Activated T-cell treated with anti-CD3 and anti-CD28 coated beads, Interleukin-2, amount 50 U/mL, for 4 hours (primary cell): ENCODE results near the gene CPTP. TPM values are rescaled to one million over a fixed set of nuclear protein-coding genes. Genes with fewer than 3 reads are reported as not detected.
A peak's percentile ranks its signal among the peaks of the same experiment; 100 is the strongest.

Experiments
- ATAC-seq, 2 donors: fragments of 200-7000 bp; cut with Tn5 transposase; one replicate each; pipeline ENCODE4 v1.10.0; 2021
- DNase-seq: peaks from one replicate; pipeline ENCODE4 v3.0.0-alpha.2; 2020
- H3K27me3 Mint-ChIP-seq: one replicate; pipeline ENCODE4 v1.8.0; 2021; ENCODE audit warnings: low read depth, mixed read lengths
- H3K36me3 Mint-ChIP-seq: one replicate; pipeline ENCODE4 v1.8.0; 2022; ENCODE audit warnings: mixed read lengths; ENCODE audit not compliant: insufficient read depth
- H3K4me1 Mint-ChIP-seq: one replicate; pipeline ENCODE4 v1.8.0; 2021; ENCODE audit warnings: low read depth, mixed read lengths
- H3K4me3 Mint-ChIP-seq: one replicate; pipeline ENCODE4 v1.8.0; 2021; ENCODE audit warnings: mild to moderate bottlenecking, moderate library complexity, mixed read lengths
- H3K9me3 Mint-ChIP-seq: one replicate; pipeline ENCODE4 v1.8.0; 2021; ENCODE audit warnings: mixed read lengths
- total RNA-seq, 3 donors: library from RNA; stranded (reverse); gene quantifications; one replicate each; pipeline ENCODE4 v1.2.1, GENCODE V29; 2021

CPTP gene
- total RNA-seq, 3 donors from 2014 or later: 16.0 to 18.4 (median 18.1) TPM

GRCh38 chr1:1286313-1287261 is 38.0 kb upstream of the CPTP start:
- no peaks in the 10 kb centered on the region for H3K27me3 Mint-ChIP-seq
- no peaks in the 10 kb centered on the region for H3K4me1 Mint-ChIP-seq
- no peak for ATAC-seq
- H3K4me3 Mint-ChIP-seq: no peak overlapping the region
- no peak for DNase-seq
- no peaks in the 10 kb centered on the region for H3K9me3 Mint-ChIP-seq
- no peaks in the 10 kb centered on the region for H3K36me3 Mint-ChIP-seq

DNA sequence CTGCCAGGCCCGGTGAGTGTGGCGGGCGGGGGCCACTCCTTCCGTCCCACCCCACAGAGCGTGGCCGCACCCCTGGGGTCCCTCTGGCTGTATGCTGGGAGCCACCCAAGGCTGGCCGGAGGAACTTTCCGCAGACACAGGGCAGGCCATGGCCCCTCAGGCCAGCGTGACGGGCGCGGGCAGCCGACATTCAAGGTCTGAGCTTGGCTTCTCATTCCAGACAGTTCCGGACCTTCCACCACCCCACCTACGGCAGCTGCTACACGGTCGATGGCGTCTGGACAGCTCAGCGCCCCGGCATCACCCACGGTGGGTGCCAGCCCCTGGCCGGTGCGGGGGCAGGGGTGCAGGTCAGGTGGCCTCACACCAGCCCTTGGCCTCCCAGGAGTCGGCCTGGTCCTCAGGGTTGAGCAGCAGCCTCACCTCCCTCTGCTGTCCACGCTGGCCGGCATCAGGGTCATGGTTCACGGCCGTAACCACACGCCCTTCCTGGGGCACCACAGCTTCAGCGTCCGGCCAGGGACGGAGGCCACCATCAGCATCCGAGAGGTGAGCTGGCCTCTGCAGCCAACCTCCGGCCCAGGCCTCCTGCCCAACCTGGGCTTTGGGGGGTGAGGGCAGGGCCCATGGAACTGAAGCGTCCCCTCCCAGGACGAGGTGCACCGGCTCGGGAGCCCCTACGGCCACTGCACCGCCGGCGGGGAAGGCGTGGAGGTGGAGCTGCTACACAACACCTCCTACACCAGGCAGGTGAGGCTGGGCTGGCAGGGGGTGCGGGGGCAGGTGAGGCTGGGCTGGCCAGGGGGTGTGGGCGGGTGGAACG is 37.1 kb upstream of the CPTP start:
- Mint-ChIP-seq H3K4me1 (peaks cover 2% of the 10 kb centered on the region), H3K36me3 (no peaks in the 10 kb centered on the region), H3K4me3 (no peak overlapping the region), H3K27me3 (no peaks in the 10 kb centered on the region), H3K9me3 (no peaks in the 10 kb centered on the region)
- DNase-seq: no peak
- no peak for ATAC-seq

- H3K9me3 Mint-ChIP-seq: no peaks in the 10 kb centered on the region
- ATAC-seq (peak in 1 of 2 donors; percentile 49), DNase-seq (peak; percentile 59)
- H3K4me1 Mint-ChIP-seq: peaks cover 2% of the 10 kb centered on the region
- H3K27me3 Mint-ChIP-seq: no peaks in the 10 kb centered on the region
- no peaks in the 10 kb centered on the region for H3K36me3 Mint-ChIP-seq
- no peak overlapping the region for H3K4me3 Mint-ChIP-seq
These were observed 34.3 kb upstream of the CPTP start for GRCh38 chr1:1290238-1290731.

DNA sequence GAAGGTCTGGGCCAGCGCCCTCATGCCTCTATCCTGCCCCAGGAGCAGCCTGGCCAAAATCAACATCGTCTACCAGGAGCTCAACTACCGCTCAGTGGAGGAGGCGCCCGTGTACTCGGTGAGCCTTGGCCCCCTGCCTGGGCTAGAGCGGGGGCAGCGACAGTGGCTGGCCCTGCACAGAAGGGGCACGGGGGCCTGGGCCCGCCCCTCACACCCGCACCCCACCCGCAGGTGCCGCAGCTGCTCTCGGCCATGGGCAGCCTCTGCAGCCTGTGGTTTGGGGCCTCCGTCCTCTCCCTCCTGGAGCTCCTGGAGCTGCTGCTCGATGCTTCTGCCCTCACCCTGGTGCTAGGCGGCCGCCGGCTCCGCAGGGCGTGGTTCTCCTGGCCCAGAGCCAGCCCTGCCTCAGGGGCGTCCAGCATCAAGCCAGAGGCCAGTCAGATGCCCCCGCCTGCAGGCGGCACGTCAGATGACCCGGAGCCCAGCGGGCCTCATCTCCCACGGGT is 33.5 kb upstream of the CPTP start:
- no peak overlapping the region for H3K4me3 Mint-ChIP-seq
- peaks cover 2% of the 10 kb centered on the region for H3K4me1 Mint-ChIP-seq
- H3K9me3 Mint-ChIP-seq: no peaks in the 10 kb centered on the region
- DNase-seq (no peak), ATAC-seq (no peak)
- no peaks in the 10 kb centered on the region for H3K36me3 Mint-ChIP-seq
- no peaks in the 10 kb centered on the region for H3K27me3 Mint-ChIP-seq

DNA sequence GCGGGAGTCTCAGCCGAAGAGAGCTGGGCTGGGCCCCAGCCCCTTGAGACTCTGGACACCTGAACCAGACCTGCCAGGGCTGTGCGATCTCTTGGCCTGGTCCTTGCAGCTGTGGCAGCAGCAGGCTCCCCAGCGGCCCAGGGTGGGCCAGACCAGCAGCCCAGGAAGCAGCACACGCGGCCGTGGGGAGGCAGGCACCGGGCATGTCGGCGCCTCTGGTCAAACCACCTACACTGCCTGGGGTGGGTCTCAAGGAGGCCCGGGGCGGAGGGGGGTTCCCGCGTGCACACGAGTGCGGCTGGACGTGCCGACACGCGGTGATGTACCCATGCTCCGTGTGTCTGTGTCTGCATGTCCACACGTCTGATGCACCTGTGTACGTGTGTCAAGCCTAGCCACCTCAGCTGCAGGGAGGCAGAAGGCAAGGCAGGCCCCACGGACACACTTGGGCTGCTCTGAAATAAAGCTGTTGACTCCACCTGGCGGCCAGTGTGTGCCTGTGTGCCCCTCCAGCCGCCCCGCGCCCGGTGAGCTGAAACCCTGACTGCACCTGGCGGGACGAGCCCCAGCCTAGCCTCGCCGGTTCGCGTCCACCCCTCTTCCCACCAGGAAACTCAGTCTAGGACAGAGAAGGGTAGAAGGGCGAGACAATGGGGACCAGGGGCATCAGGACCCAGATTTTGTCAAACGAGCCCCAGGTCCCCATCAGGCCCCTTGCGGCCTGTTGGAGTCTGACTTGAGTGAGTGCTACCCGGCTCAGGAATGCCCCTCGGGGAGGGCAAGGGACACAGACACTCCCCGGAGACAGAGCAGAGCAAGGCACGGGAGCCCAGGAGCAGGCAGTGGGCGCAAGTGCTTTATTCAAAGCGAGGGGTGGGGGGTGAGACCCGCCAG is 32.8 kb upstream of the CPTP start:
- ATAC-seq (peak; percentile 79 to 81), DNase-seq (peak; percentile 69)
- Mint-ChIP-seq H3K4me1 (peaks cover 2% of the 10 kb centered on the region), H3K9me3 (no peaks in the 10 kb centered on the region), H3K4me3 (no peak overlapping the region), H3K27me3 (no peaks in the 10 kb centered on the region), H3K36me3 (no peaks in the 10 kb centered on the region)

DNA sequence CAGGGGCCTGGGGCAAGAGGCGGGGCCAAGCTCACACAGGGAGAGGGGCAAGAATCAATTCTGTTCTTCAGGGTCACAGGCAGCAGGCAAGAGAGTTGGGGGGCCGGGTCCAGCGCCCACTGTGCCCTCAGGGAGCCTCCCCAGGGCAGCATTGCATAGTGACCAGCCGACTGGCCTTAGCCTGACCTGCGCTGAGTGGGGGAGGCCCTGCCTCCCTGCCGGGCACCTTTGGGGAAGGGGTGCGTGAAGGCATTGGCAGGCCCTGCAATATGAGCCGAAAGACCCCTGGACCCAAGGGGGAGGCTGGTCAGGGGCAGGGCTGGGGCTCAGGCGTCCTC is 32.2 kb upstream of the CPTP start:
- Mint-ChIP-seq H3K4me1 (peaks cover 2% of the 10 kb centered on the region), H3K4me3 (no peak overlapping the region), H3K9me3 (no peaks in the 10 kb centered on the region), H3K36me3 (no peaks in the 10 kb centered on the region), H3K27me3 (no peaks in the 10 kb centered on the region)
- DNase-seq: no peak
- no peak for ATAC-seq

GRCh38 chr1:1292851-1293250 is 31.8 kb upstream of the CPTP start:
- DNase-seq (no peak), ATAC-seq (no peak)
- Mint-ChIP-seq H3K36me3 (no peaks in the 10 kb centered on the region), H3K4me3 (no peak overlapping the region), H3K27me3 (no peaks in the 10 kb centered on the region), H3K9me3 (no peaks in the 10 kb centered on the region), H3K4me1 (peaks cover 2% of the 10 kb centered on the region)

GRCh38 chr1:1293263-1294249 is 31.0 kb upstream of the CPTP start:
- DNase-seq (no peak), ATAC-seq (peak; percentile 33 to 50)
- no peaks in the 10 kb centered on the region for H3K36me3 Mint-ChIP-seq
- H3K4me3 Mint-ChIP-seq: no peak overlapping the region
- H3K9me3 Mint-ChIP-seq: no peaks in the 10 kb centered on the region
- H3K27me3 Mint-ChIP-seq: no peaks in the 10 kb centered on the region
- H3K4me1 Mint-ChIP-seq: peaks cover 2% of the 10 kb centered on the region

- Mint-ChIP-seq H3K4me1 (peaks cover 2% of the 10 kb centered on the region), H3K36me3 (no peaks in the 10 kb centered on the region), H3K27me3 (no peaks in the 10 kb centered on the region), H3K4me3 (no peak overlapping the region), H3K9me3 (no peaks in the 10 kb centered on the region)
- no peak for ATAC-seq
- DNase-seq: no peak
These were observed 30.2 kb upstream of the CPTP start for GRCh38 chr1:1294250-1294890.

- ATAC-seq (no peak), DNase-seq (no peak)
- no peaks in the 10 kb centered on the region for H3K27me3 Mint-ChIP-seq
- H3K9me3 Mint-ChIP-seq: no peaks in the 10 kb centered on the region
- peaks cover 2% of the 10 kb centered on the region for H3K4me1 Mint-ChIP-seq
- H3K36me3 Mint-ChIP-seq: no peaks in the 10 kb centered on the region
- H3K4me3 Mint-ChIP-seq: no peak overlapping the region
These were observed 29.3 kb upstream of the CPTP start for GRCh38 chr1:1295154-1295923.

DNA sequence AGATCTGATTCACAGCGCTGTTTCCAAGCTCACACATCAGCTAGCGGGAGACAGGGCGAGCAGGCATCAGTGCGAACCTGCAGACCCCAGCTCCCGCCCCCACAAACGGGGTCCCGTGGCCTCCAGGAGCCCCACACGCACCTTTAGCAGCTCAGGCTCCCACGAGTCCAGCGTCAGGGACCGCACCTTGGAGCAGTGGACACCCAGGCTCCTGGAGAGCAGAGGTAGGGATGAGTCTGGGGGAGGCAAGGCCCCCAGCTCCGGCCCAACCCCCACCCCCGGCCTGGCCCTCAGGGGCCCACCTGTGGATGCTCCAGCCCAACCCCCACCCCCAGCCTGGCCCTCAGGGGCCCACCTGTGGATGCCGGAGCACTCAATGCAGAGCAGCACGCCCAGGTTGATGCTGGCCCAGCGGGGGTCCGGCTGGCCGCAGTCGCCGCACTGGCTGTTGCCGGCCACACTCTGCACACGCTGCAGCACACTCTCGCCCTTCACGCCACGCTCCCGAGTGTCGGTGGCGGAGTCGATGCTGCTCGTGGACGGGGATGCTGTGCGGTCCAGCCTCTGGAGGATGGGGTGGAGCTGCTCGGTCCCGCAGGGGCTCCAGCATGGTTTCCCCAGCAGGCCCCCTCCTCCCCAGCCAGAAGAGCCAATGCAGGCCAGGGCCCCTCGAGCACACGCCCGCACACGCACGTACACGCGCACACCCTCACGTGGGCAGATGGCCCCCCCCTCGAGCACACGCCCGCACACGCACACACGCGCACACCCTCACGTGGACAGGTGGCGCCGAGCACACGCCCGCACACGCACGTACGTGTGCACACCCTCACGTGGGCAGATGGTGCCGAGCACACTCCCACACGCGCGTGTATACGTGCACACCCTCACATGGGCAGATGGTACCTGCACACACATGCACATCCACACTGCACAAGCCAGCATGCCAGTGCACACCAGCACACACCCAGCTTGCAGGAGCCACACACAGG is 28.2 kb upstream of the CPTP start:
- ATAC-seq (no peak), DNase-seq (no peak)
- no peaks in the 10 kb centered on the region for H3K27me3 Mint-ChIP-seq
- no peaks in the 10 kb centered on the region for H3K36me3 Mint-ChIP-seq
- no peaks in the 10 kb centered on the region for H3K9me3 Mint-ChIP-seq
- H3K4me3 Mint-ChIP-seq: no peak overlapping the region
- peaks cover 2% of the 10 kb centered on the region for H3K4me1 Mint-ChIP-seq
